NCI-H748 (cell line): ENCODE results near the gene NSD2.
"Not testable (repeated sequence)": the region's sequence is repeated elsewhere in the genome, so short reads cannot be mapped to it uniquely, and the experiment has no call there.

Source experiments
- DNase-seq: peaks from one replicate; lab custom pipeline; 2025; ENCODE audit not compliant: unreplicated experiment; lab: John Stamatoyannopoulos, UW

Gene NSD2

GRCh38 chr4:1898007-1898406, 26.8 kb downstream of the NSD2 start:
- DNase-seq: no peak

GRCh38 chr4:1898681-1899080, 27.5 kb downstream of the NSD2 start:
- no peak for DNase-seq

- DNase-seq: peak; percentile 32
Observed at GRCh38 chr4:1899149-1900086, 28.2 kb downstream of the NSD2 start.

GRCh38 chr4:1900087-1900433, 28.9 kb downstream of the NSD2 start:
- no peak for DNase-seq

- no peak for DNase-seq
Observed at GRCh38 chr4:1900624-1901023, 29.4 kb downstream of the NSD2 start.

- DNase-seq: no peak
Observed at GRCh38 chr4:1901127-1901526, 29.9 kb downstream of the NSD2 start.

GRCh38 chr4:1902243-1902642, 31.1 kb downstream of the NSD2 start:
- no peak for DNase-seq

GRCh38 chr4:1903035-1903434, 31.8 kb downstream of the NSD2 start:
- DNase-seq: no peak

GRCh38 chr4:1904042-1904441, 32.8 kb downstream of the NSD2 start:
- no peak for DNase-seq

- DNase-seq: peak; percentile 1
Observed at GRCh38 chr4:1907848-1908525, 36.8 kb downstream of the NSD2 start.

GRCh38 chr4:1909696-1910095, 38.5 kb downstream of the NSD2 start:
- not testable (repeated sequence) for DNase-seq

- no peak for DNase-seq
Observed at GRCh38 chr4:1910643-1911042, 39.5 kb downstream of the NSD2 start.

- not testable (repeated sequence) for DNase-seq
Observed at GRCh38 chr4:1911316-1911715, 40.1 kb downstream of the NSD2 start.

GRCh38 chr4:1922821-1923220, 51.6 kb downstream of the NSD2 start:
- no peak for DNase-seq

- no peak for DNase-seq
Observed at GRCh38 chr4:1927675-1928074, 56.5 kb downstream of the NSD2 start.

GRCh38 chr4:1928356-1929239, 57.4 kb downstream of the NSD2 start:
- DNase-seq: no peak

GRCh38 chr4:1932736-1933135, 61.5 kb downstream of the NSD2 start:
- DNase-seq: no peak

- peak; percentile 0 for DNase-seq
Observed at GRCh38 chr4:1933700-1934099, 62.5 kb downstream of the NSD2 start.

- no peak for DNase-seq
Observed at GRCh38 chr4:1937550-1937949, 66.4 kb downstream of the NSD2 start.

- no peak for DNase-seq
Observed at GRCh38 chr4:1938027-1938426, 66.8 kb downstream of the NSD2 start.
